Astrocyte (in vitro differentiated cells and primary cell): ENCODE data around the gene MTA2. TPM values are rescaled to one million over a fixed set of nuclear protein-coding genes. Genes with fewer than 3 reads are reported as not detected.

Experiments
- DNase-seq: peaks from one replicate; pipeline ENCODE4 v3.0.0-alpha.2; 2010; ENCODE audit warnings: low read depth
- FAIRE-seq: peaks from 2 replicates; lab custom pipeline; 2011; peaks lifted over from hg19 to GRCh38; lab: Jason Lieb, UNC
- H2AFZ ChIP-seq: 2 replicates; pipeline ENCODE4 v1.6.0; 2012; ENCODE audit warnings: low read depth, low read length, inconsistent platforms
- H3K27ac ChIP-seq: 2 replicates; pipeline ENCODE4 v1.5.1; 2011; ENCODE audit warnings: low read depth, low read length, inconsistent platforms
- H3K27me3 ChIP-seq: 2 replicates; pipeline ENCODE4 v1.6.0; 2011; ENCODE audit warnings: low read length, inconsistent platforms; ENCODE audit not compliant: insufficient read depth
- H3K36me3 ChIP-seq: 2 replicates; pipeline ENCODE4 v1.5.1; 2011; ENCODE audit warnings: low read length, inconsistent platforms; ENCODE audit not compliant: insufficient read depth
- H3K4me1 ChIP-seq: 2 replicates; pipeline ENCODE4 v1.5.1; 2011; ENCODE audit warnings: low read length, inconsistent platforms; ENCODE audit not compliant: insufficient read depth
- H3K4me2 ChIP-seq: 2 replicates; pipeline ENCODE4 v1.6.0; 2012; ENCODE audit warnings: low read length, inconsistent platforms
- H3K4me3 ChIP-seq: 2 replicates; pipeline ENCODE4 v1.5.1; 2011; ENCODE audit warnings: low read depth, mild to moderate bottlenecking, low read length, inconsistent platforms; ENCODE audit not compliant: insufficient read depth
- H3K79me2 ChIP-seq: 2 replicates; pipeline ENCODE4 v1.6.0; 2012; ENCODE audit warnings: mild to moderate bottlenecking, low read length, inconsistent platforms; ENCODE audit not compliant: insufficient read depth
- H3K9ac ChIP-seq: 2 replicates; pipeline ENCODE4 v1.6.0; 2012; ENCODE audit warnings: mild to moderate bottlenecking, low read length, inconsistent platforms
- H3K9me3 ChIP-seq: 2 replicates; pipeline ENCODE4 v1.5.1; 2012; ENCODE audit warnings: low read depth, mild to moderate bottlenecking, low read length, inconsistent platforms; ENCODE audit not compliant: insufficient read depth
- H4K20me1 ChIP-seq: 2 replicates; pipeline ENCODE4 v1.6.0; 2012; ENCODE audit warnings: low read length, inconsistent platforms; ENCODE audit not compliant: insufficient read depth
- H3K27ac Mint-ChIP-seq: one replicate; pipeline ENCODE4 v1.8.0; 2021; ENCODE audit warnings: mild to moderate bottlenecking, mixed read lengths; ENCODE audit not compliant: unreplicated experiment
- H3K27me3 Mint-ChIP-seq: one replicate; pipeline ENCODE4 v1.8.0; 2021; ENCODE audit warnings: low read depth, mixed read lengths; ENCODE audit not compliant: unreplicated experiment
- H3K36me3 Mint-ChIP-seq: one replicate; pipeline ENCODE4 v1.8.0; 2021; ENCODE audit warnings: low read depth, mixed read lengths; ENCODE audit not compliant: unreplicated experiment
- H3K4me1 Mint-ChIP-seq: one replicate; pipeline ENCODE4 v1.8.0; 2021; ENCODE audit warnings: low read depth, mixed read lengths; ENCODE audit not compliant: unreplicated experiment
- H3K4me3 Mint-ChIP-seq: one replicate; pipeline ENCODE4 v1.8.0; 2021; ENCODE audit warnings: mild to moderate bottlenecking, moderate library complexity, mixed read lengths; ENCODE audit not compliant: unreplicated experiment
- H3K9me3 Mint-ChIP-seq: one replicate; pipeline ENCODE4 v1.8.0; 2021; ENCODE audit warnings: mild to moderate bottlenecking, mixed read lengths; ENCODE audit not compliant: unreplicated experiment
- CTCF ChIP-seq: IDR thresholded peaks from 2 replicates; pipeline ENCODE4 v1.5.1; 2011; ENCODE audit warnings: low read depth, mild to moderate bottlenecking, inconsistent platforms, low read length, moderate library complexity; ENCODE audit not compliant: insufficient read depth
- EZH2 ChIP-seq: IDR thresholded peaks from 2 replicates; pipeline ENCODE4 v1.6.1; 2012; ENCODE audit warnings: mild to moderate bottlenecking, low read length, inconsistent platforms; ENCODE audit not compliant: insufficient read depth
- total RNA-seq: library from RNA; stranded (reverse); gene quantifications from 2 replicates; pipeline ENCODE4 v1.2.1, GENCODE V29; 2021

MTA2 gene
- total RNA-seq, 1 donor from 2014 or later: 136 TPM

GRCh38 chr11:62604460-62605120 lies 2.9 kb upstream of the MTA2 start:
- H3K4me3 Mint-ChIP-seq: no peak overlapping the region
- H3K27ac Mint-ChIP-seq: peak overlapping the region; percentile 34
- no peak for TF ChIP-seq EZH2
- no peak for TF ChIP-seq CTCF

GRCh38 chr11:62603776-62604299 lies 2.2 kb upstream of the MTA2 start:
- no peak overlapping the region for H3K27ac ChIP-seq
- no peak overlapping the region for H3K4me2 ChIP-seq

More at GRCh38 chr11:62604460-62605120, 2.9 kb upstream of the MTA2 start:
- no peaks in the 10 kb centered on the region for H3K9me3 Mint-ChIP-seq
- Histone ChIP-seq H3K9ac (no peak overlapping the region), H4K20me1 (peaks cover 24% of the 10 kb centered on the region), H3K27me3 (no peaks in the 10 kb centered on the region), H3K4me2 (no peak overlapping the region), H3K9me3 (no peaks in the 10 kb centered on the region), H2AFZ (no peak overlapping the region), H3K79me2 (peaks cover 19% of the 10 kb centered on the region), H3K27ac (no peak overlapping the region), H3K4me1 (peaks cover 17% of the 10 kb centered on the region), H3K36me3 (peaks cover 12% of the 10 kb centered on the region), H3K4me3 (no peak overlapping the region)
- H3K36me3 Mint-ChIP-seq: peaks cover 39% of the 10 kb centered on the region
- no peak for FAIRE-seq
- DNase-seq: no peak
- peaks cover 6% of the 10 kb centered on the region for H3K27me3 Mint-ChIP-seq
- peaks cover 7% of the 10 kb centered on the region for H3K4me1 Mint-ChIP-seq

More at GRCh38 chr11:62603776-62604299, 2.2 kb upstream of the MTA2 start:
- Mint-ChIP-seq H3K36me3 (peaks cover 38% of the 10 kb centered on the region), H3K9me3 (no peaks in the 10 kb centered on the region), H3K4me1 (peaks cover 12% of the 10 kb centered on the region), H3K27ac (no peak overlapping the region), H3K4me3 (peak overlapping the region; percentile 68), H3K27me3 (peaks cover 6% of the 10 kb centered on the region)
- FAIRE-seq: no peak
- Histone ChIP-seq H3K4me1 (peaks cover 24% of the 10 kb centered on the region), H3K27me3 (no peaks in the 10 kb centered on the region), H3K79me2 (peaks cover 27% of the 10 kb centered on the region), H2AFZ (no peak overlapping the region), H3K36me3 (peaks cover 13% of the 10 kb centered on the region), H3K9me3 (no peaks in the 10 kb centered on the region), H3K4me3 (no peak overlapping the region), H3K9ac (no peak overlapping the region), H4K20me1 (peaks cover 29% of the 10 kb centered on the region)
- DNase-seq: no peak
- TF ChIP-seq EZH2 (no peak), CTCF (no peak)
